ENCODE results near the gene LAMC3. TPM values are rescaled to one million over a fixed set of nuclear protein-coding genes. Genes with fewer than 3 reads are reported as not detected.
"Not testable (repeated sequence)": the region's sequence is repeated elsewhere in the genome, so short reads cannot be mapped to it uniquely, and the experiment has no call there.

LAMC3 gene
- total RNA-seq, 1 experiment from 2014 or later: not detected

- DNase-seq: no peak
- Histone ChIP-seq H3K4me1 (peaks cover 24% of the 10 kb centered on the region), H3K36me3 (no peaks in the 10 kb centered on the region), H3K27me3 (peaks cover 27% of the 10 kb centered on the region; the same call in 1 of the 2 replicates), H3K9me3 (replicated peaks) (no peaks in the 10 kb centered on the region), H3K4me3 (no peak overlapping the region), H3K27ac (no peak overlapping the region)
Observed at GRCh38 chr9:131097948-131098278, 88.9 kb downstream of the LAMC3 start.

DNA sequence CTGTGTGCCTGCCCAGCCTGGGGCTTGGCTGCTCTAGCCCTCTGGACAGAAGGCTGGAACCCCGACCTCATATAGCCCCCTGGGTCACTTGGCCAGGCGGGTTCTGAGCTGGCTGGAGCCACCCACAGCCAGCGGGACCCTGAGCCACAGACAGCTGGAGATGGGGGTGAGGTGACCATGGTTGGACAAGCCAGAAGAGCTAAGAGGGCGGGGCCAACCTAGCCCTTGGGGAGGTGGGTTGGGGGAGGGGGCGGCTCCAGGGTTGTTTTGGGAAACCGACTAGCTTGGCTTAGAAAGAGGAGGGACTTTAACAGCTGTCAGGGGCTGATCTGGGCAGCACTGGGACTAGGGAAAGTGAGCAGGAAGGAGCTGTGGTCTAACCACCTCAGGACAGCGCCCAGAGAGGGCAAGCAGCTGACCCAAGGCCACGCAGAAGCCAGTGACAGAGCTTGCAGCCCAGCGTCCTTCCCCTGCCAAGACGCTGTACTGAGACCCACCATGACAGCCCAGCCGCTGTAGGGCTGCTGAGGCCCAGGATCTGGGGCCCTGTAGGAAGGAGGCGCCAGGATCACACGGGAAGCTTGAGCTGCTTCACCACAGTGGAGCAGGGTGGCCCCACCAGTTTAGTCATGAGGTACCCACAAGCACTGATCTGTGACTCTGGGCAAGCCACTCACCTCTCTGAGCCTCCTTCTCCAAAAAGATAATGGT, 89.6 kb downstream of the LAMC3 start:
- Histone ChIP-seq H3K36me3 (no peaks in the 10 kb centered on the region), H3K27me3 (peaks cover 27% of the 10 kb centered on the region; the same call in 1 of the 2 replicates), H3K9me3 (replicated peaks) (no peaks in the 10 kb centered on the region), H3K4me3 (no peak overlapping the region), H3K4me1 (peaks cover 30% of the 10 kb centered on the region), H3K27ac (no peak overlapping the region)
- peak; percentile 70 to 77 for DNase-seq

- H3K4me1 ChIP-seq: peaks cover 34% of the 10 kb centered on the region
- DNase-seq: no peak
- H3K36me3 ChIP-seq: no peaks in the 10 kb centered on the region
- H3K4me3 ChIP-seq: no peak overlapping the region
- no peaks in the 10 kb centered on the region for H3K9me3 ChIP-seq (replicated peaks)
- H3K27me3 ChIP-seq: peaks cover 24% of the 10 kb centered on the region; the same call in 1 of the 2 replicates
- no peak overlapping the region for H3K27ac ChIP-seq
Observed at GRCh38 chr9:131099102-131099606, 90.2 kb downstream of the LAMC3 start.

- H3K4me1 ChIP-seq: peaks cover 39% of the 10 kb centered on the region
- not testable (repeated sequence) for H3K27ac ChIP-seq, H3K4me3 ChIP-seq
Observed at GRCh38 chr9:131099845-131100244, 90.9 kb downstream of the LAMC3 start.

GRCh38 chr9:131100445-131100844, 91.5 kb downstream of the LAMC3 start:
- Histone ChIP-seq H3K9me3 (replicated peaks) (no peaks in the 10 kb centered on the region), H3K36me3 (no peaks in the 10 kb centered on the region), H3K4me1 (peaks cover 45% of the 10 kb centered on the region), H3K4me3 (no peak overlapping the region), H3K27ac (no peak overlapping the region), H3K27me3 (peaks cover 20% of the 10 kb centered on the region; the same call in 1 of the 2 replicates)
- no peak for DNase-seq

More at GRCh38 chr9:131099845-131100244, 90.9 kb downstream of the LAMC3 start:
- peaks cover 24% of the 10 kb centered on the region; the same call in 1 of the 2 replicates for H3K27me3 ChIP-seq
- not testable (repeated sequence) for H3K36me3 ChIP-seq; H3K9me3 ChIP-seq (replicated peaks); DNase-seq

- Histone ChIP-seq H3K4me1 (peaks cover 46% of the 10 kb centered on the region), H3K4me3 (no peak overlapping the region), H3K27ac (no peak overlapping the region), H3K36me3 (no peaks in the 10 kb centered on the region), H3K9me3 (replicated peaks) (no peaks in the 10 kb centered on the region), H3K27me3 (peaks cover 17% of the 10 kb centered on the region; the same call in 1 of the 2 replicates)
- DNase-seq: no peak
Observed at GRCh38 chr9:131101207-131101964, 92.4 kb downstream of the LAMC3 start.

- Histone ChIP-seq H3K27me3 (peaks cover 16% of the 10 kb centered on the region; the same call in 1 of the 2 replicates), H3K4me3 (no peak overlapping the region), H3K27ac (no peak overlapping the region), H3K4me1 (peaks cover 40% of the 10 kb centered on the region), H3K9me3 (replicated peaks) (no peaks in the 10 kb centered on the region), H3K36me3 (no peaks in the 10 kb centered on the region)
- no peak for DNase-seq
Observed at GRCh38 chr9:131103024-131103423, 94.0 kb downstream of the LAMC3 start.

DNA sequence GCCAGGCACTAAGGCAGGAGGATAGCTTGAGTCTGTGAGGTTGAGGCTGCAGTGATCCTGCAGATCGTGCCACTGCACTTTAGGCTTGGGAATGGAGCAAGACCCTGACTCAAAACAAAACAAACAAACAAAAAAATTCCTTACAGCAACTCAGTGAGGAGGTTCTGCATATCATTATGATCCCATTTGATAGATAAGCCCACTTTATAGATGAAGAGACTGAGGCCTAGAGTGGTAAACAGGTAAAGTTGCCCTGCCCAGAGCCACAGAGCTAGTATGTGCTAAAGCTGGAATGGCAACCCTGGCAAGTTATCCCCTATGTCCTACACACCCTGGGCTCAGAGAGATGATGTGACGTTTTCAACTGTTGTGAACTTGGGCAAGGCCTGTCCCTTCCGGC, 94.6 kb downstream of the LAMC3 start:
- Histone ChIP-seq H3K9me3 (replicated peaks) (no peaks in the 10 kb centered on the region), H3K4me1 (peaks cover 35% of the 10 kb centered on the region), H3K4me3 (no peak overlapping the region), H3K27me3 (peaks cover 17% of the 10 kb centered on the region), H3K36me3 (no peaks in the 10 kb centered on the region), H3K27ac (no peak overlapping the region)
- no peak for DNase-seq

DNA sequence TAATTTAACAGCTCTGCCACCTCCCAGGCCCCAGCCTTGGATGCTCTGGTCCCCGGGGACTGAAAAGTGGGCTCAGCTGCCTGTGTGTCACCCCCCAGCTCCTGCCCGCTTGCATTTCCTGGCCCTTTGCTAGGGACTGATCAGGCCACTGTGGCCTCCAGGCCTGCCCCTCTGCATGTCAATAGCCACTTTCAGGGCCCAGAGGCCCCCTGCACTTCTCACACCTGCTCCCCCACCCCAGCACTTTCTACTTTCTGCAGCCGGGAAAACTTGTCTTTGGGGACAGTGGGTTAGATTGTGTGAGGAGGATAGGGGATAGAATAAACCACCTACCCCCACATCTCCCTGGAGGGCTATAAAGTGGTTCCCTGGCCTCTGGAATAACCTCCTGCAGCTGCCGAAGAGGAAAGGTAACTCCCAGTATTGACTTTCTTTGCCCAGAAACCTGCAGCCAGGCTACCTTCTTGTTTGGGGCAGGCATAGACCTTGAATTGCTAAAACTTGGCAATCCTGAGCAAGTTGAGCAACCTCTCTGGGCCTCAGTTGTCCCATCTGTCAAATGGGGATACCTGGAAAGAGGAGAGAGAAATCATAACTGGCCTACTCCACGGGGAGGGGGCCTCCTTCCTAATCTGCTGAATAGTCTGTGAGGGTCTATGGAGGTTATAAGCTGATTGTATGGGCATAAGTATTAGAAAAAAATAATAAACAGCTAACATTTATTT, 95.2 kb downstream of the LAMC3 start:
- H3K27me3 ChIP-seq: peaks cover 14% of the 10 kb centered on the region
- H3K36me3 ChIP-seq: no peaks in the 10 kb centered on the region
- H3K4me1 ChIP-seq: peaks cover 31% of the 10 kb centered on the region
- no peak overlapping the region for H3K4me3 ChIP-seq
- H3K27ac ChIP-seq: no peak overlapping the region
- H3K9me3 ChIP-seq (replicated peaks): no peaks in the 10 kb centered on the region
- DNase-seq: peak in 1 of 2 experiments; percentile 53

- Histone ChIP-seq H3K9me3 (replicated peaks) (no peaks in the 10 kb centered on the region), H3K4me1 (peaks cover 31% of the 10 kb centered on the region), H3K4me3 (no peak overlapping the region), H3K36me3 (no peaks in the 10 kb centered on the region), H3K27ac (no peak overlapping the region), H3K27me3 (peaks cover 18% of the 10 kb centered on the region)
- DNase-seq: no peak
Observed at GRCh38 chr9:131105952-131106351, 97.0 kb downstream of the LAMC3 start.

DNA sequence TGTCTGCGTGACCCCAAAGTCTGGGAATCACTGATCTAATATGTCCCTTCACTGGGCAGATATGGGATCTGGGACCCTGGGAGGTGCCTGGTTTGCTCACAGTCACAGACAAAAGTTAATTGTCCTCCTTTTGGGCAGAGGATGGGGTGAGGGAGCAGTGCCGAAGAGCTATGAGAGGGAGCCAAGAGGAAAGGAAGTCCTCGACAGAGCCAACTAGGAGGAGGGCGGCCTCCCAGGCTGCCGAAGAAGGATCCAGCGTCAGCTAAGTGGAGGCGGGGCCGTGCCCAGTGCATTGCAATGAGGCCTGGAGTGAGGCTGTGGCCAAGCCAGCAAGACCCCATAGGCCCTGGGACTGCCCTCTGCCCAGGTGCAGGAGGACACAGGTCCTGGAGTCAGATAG, 98.8 kb downstream of the LAMC3 start:
- peaks cover 32% of the 10 kb centered on the region for H3K4me1 ChIP-seq
- no peaks in the 10 kb centered on the region for H3K9me3 ChIP-seq (replicated peaks)
- DNase-seq: no peak
- peaks cover 34% of the 10 kb centered on the region for H3K27me3 ChIP-seq
- H3K36me3 ChIP-seq: no peaks in the 10 kb centered on the region
- H3K27ac ChIP-seq: no peak overlapping the region
- no peak overlapping the region for H3K4me3 ChIP-seq

- H3K4me1 ChIP-seq: peaks cover 9% of the 10 kb centered on the region; the same call in 1 of the 2 replicates
- peaks cover 41% of the 10 kb centered on the region for H3K27me3 ChIP-seq
- no peaks in the 10 kb centered on the region for H3K36me3 ChIP-seq
- H3K27ac ChIP-seq: no peak overlapping the region
- no peaks in the 10 kb centered on the region for H3K9me3 ChIP-seq (replicated peaks)
- H3K4me3 ChIP-seq: peak overlapping the region; percentile 28
- DNase-seq: no peak
Observed at GRCh38 chr9:131111186-131111853, 102.3 kb downstream of the LAMC3 start.

- H3K27me3 ChIP-seq: peaks cover 43% of the 10 kb centered on the region
- peak overlapping the region; percentile 28 for H3K4me3 ChIP-seq
- no peaks in the 10 kb centered on the region for H3K36me3 ChIP-seq
- peak; percentile 44 to 65 for DNase-seq
- no peaks in the 10 kb centered on the region for H3K9me3 ChIP-seq (replicated peaks)
- peaks cover 9% of the 10 kb centered on the region; the same call in 1 of the 2 replicates for H3K4me1 ChIP-seq
- no peak overlapping the region for H3K27ac ChIP-seq
Observed at GRCh38 chr9:131111854-131112311, 102.9 kb downstream of the LAMC3 start.
